Measurements from ENCODE around the gene CIDEC. TPM values are rescaled to one million over a fixed set of nuclear protein-coding genes. Genes with fewer than 3 reads are reported as not detected.
A peak's percentile ranks its signal among the peaks of the same experiment; 100 is the strongest.

Gene CIDEC
- total and polyA plus RNA-seq, 2 of the 13 experiments (the other 11 are each of a cell fraction or from before 2014, with no cell fraction given), result 2.5 to 10.4 TPM

GRCh38 chr3:9878700-9879099 lies 1.4 kb downstream of the CIDEC start (continued):
- TF ChIP-seq HOMEZ (CRISPR knock-in tag; IDR thresholded peaks at IDR 0.05; ENCODE audit: low read depth) (peak; percentile 69), NR2C2 (CRISPR knock-in tag; IDR thresholded peaks at IDR 0.05; ENCODE audit: borderline replicate concordance) (no peak), PITX1 (CRISPR knock-in tag; IDR thresholded peaks at IDR 0.05) (peak; percentile 12; the same call in 1 of the 2 replicates), KDM3A (CRISPR knock-in tag; IDR thresholded peaks at IDR 0.05; ENCODE audit: low read depth) (0 out of 2 replicates have a peak, but pooled peaks have one; percentile 48), ZNF687 (CRISPR knock-in tag; IDR thresholded peaks at IDR 0.05) (peak; percentile 82), MAFK (conservative IDR thresholded peaks at IDR 0.05 in 1 of 2, IDR thresholded peaks at IDR 0.05 in 1 of 2; ENCODE audit: low read length in 2 of 2) (no peak), ZNF768 (CRISPR knock-in tag; IDR thresholded peaks at IDR 0.05) (no peak), ZNF557 (CRISPR knock-in tag; IDR thresholded peaks at IDR 0.05) (no peak), ZBTB8A (CRISPR knock-in tag; IDR thresholded peaks at IDR 0.05; ENCODE audit: borderline replicate concordance, low read depth) (no peak), NBN (conservative IDR thresholded peaks at IDR 0.05) (no peak), ZNF501 (CRISPR knock-in tag; IDR thresholded peaks at IDR 0.05) (no peak), SMYD3 (CRISPR knock-in tag; IDR thresholded peaks at IDR 0.05) (no peak), PRDM15 (CRISPR knock-in tag; IDR thresholded peaks at IDR 0.05) (no peak), FLYWCH1 (CRISPR knock-in tag; IDR thresholded peaks at IDR 0.05) (no peak), HHEX (CRISPR knock-in tag; IDR thresholded peaks at IDR 0.05) (no peak)
- TF ChIP-seq, protein P1, sequence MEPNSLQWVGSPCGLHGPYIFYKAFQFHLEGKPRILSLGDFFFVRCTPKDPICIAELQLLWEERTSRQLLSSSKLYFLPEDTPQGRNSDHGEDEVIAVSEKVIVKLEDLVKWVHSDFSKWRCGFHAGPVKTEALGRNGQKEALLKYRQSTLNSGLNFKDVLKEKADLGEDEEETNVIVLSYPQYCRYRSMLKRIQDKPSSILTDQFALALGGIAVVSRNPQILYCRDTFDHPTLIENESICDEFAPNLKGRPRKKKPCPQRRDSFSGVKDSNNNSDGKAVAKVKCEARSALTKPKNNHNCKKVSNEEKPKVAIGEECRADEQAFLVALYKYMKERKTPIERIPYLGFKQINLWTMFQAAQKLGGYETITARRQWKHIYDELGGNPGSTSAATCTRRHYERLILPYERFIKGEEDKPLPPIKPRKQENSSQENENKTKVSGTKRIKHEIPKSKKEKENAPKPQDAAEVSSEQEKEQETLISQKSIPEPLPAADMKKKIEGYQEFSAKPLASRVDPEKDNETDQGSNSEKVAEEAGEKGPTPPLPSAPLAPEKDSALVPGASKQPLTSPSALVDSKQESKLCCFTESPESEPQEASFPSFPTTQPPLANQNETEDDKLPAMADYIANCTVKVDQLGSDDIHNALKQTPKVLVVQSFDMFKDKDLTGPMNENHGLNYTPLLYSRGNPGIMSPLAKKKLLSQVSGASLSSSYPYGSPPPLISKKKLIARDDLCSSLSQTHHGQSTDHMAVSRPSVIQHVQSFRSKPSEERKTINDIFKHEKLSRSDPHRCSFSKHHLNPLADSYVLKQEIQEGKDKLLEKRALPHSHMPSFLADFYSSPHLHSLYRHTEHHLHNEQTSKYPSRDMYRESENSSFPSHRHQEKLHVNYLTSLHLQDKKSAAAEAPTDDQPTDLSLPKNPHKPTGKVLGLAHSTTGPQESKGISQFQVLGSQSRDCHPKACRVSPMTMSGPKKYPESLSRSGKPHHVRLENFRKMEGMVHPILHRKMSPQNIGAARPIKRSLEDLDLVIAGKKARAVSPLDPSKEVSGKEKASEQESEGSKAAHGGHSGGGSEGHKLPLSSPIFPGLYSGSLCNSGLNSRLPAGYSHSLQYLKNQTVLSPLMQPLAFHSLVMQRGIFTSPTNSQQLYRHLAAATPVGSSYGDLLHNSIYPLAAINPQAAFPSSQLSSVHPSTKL (CRISPR knock-in tag; IDR thresholded peaks at IDR 0.05), result peak; percentile 77
- TF ChIP-seq, protein P2, sequence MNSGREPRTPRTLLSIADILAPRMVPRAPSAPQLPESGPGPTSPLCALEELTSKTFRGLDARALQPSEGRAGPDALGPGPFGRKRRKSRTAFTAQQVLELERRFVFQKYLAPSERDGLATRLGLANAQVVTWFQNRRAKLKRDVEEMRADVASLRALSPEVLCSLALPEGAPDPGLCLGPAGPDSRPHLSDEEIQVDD (CRISPR knock-in tag; IDR thresholded peaks at IDR 0.05; ENCODE audit: borderline replicate concordance), result no peak

Data from HepG2 (cell line).